RWPE2 (cell line): ENCODE data around the gene ZSCAN5A.

ENCODE experiments used
- ATAC-seq: fragments of 200-7000 bp; cut with Tn5 transposase; 3 replicates; pipeline ENCODE4 v1.9.1; 2021; ENCODE audit warnings: low read depth
- DNase-seq: peaks from one replicate; pipeline ENCODE4 v3.0.0-alpha.2; 2020; ENCODE audit warnings: low spot score
- H3K27ac ChIP-seq: fragments of 450-650 bp; 2 replicates; pipeline ENCODE4 v1.5.1; 2017; ENCODE audit warnings: mild to moderate bottlenecking; ENCODE audit not compliant: poor library complexity, severe bottlenecking
- H3K27me3 ChIP-seq: fragments of 250-450 bp; sonication (Bioruptor Pico); 2 replicates; pipeline ENCODE4 v1.5.1; 2021; ENCODE audit warnings: mild to moderate bottlenecking, moderate library complexity; ENCODE audit not compliant: insufficient read depth, poor library complexity, severe bottlenecking
- H3K36me3 ChIP-seq: fragments of 250-450 bp; sonication (Bioruptor Pico); 2 replicates; pipeline ENCODE4 v1.5.1; 2020; ENCODE audit warnings: low read depth, mild to moderate bottlenecking, moderate library complexity
- H3K4me1 ChIP-seq: fragments of 250-450 bp; sonication (Bioruptor Pico); 2 replicates; pipeline ENCODE4 v1.5.1; 2021; ENCODE audit warnings: mild to moderate bottlenecking, moderate library complexity; ENCODE audit not compliant: insufficient read depth, poor library complexity, severe bottlenecking
- H3K4me3 ChIP-seq: fragments of 250-450 bp; sonication (Bioruptor Pico); 2 replicates; pipeline ENCODE4 v1.5.1; 2021; ENCODE audit warnings: mild to moderate bottlenecking, moderate library complexity; ENCODE audit not compliant: severe bottlenecking
- H3K9me3 ChIP-seq: fragments of 250-450 bp; sonication (Bioruptor Pico); 2 replicates; pipeline ENCODE4 v1.5.1; 2021; ENCODE audit warnings: mild to moderate bottlenecking, moderate library complexity; ENCODE audit not compliant: severe bottlenecking
- TF ChIP-seq, protein P1 (sequence below): fragments of 450-650 bp; IDR thresholded peaks from one replicate; pipeline ENCODE4 v1.5.1; 2017; ENCODE audit warnings: mild to moderate bottlenecking, moderate library complexity; ENCODE audit not compliant: poor library complexity, severe bottlenecking

Gene ZSCAN5A

DNA sequence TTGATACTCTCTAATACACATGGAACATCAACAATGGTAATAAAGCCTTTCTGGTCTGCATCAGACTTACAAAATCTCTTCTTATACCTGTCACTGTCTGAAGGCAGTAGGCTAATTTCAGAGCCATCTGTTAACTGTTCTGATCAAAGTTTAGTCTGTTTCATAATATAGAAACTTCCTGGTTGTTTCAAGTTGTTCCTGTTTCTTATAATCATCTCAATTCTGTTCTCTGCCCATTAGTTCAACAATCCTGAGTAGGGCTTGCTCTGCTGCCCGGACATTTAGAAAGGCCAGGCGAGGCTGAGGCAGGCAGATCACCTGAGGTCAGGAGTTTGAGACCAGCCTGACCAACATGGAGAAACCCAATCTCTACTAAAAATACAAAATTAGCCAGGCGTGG, 5.4 kb upstream of the ZSCAN5A start:
- TF ChIP-seq, protein P1, sequence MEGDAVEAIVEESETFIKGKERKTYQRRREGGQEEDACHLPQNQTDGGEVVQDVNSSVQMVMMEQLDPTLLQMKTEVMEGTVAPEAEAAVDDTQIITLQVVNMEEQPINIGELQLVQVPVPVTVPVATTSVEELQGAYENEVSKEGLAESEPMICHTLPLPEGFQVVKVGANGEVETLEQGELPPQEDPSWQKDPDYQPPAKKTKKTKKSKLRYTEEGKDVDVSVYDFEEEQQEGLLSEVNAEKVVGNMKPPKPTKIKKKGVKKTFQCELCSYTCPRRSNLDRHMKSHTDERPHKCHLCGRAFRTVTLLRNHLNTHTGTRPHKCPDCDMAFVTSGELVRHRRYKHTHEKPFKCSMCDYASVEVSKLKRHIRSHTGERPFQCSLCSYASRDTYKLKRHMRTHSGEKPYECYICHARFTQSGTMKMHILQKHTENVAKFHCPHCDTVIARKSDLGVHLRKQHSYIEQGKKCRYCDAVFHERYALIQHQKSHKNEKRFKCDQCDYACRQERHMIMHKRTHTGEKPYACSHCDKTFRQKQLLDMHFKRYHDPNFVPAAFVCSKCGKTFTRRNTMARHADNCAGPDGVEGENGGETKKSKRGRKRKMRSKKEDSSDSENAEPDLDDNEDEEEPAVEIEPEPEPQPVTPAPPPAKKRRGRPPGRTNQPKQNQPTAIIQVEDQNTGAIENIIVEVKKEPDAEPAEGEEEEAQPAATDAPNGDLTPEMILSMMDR: no peak
- Histone ChIP-seq H3K4me3 (no peak overlapping the region), H3K9me3 (no peaks in the 10 kb centered on the region), H3K27me3 (no peaks in the 10 kb centered on the region), H3K4me1 (no peaks in the 10 kb centered on the region), H3K36me3 (no peaks in the 10 kb centered on the region), H3K27ac (no peak overlapping the region)
- ATAC-seq (no peak), DNase-seq (no peak)

DNA sequence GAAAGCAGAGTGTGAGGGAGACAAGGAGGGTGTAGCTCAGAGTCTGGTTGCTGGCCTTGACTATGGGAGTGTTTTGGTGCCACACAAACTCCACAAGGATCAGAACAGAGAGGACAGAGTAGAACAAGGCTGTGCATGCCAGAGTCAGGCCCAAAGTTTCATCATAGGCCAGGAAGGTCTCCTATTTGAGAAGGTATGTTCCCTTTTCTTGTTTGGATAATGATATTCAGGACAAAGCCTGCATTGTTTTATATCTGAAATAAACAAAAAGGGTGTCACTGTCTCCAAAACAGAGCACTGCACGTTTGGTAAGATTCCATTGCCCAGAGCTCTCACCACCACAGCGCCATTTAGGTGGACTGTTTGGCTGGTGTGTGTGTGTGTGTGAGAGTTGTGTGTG, 3.1 kb upstream of the ZSCAN5A start:
- TF ChIP-seq, protein P1: no peak
- Histone ChIP-seq H3K9me3 (no peaks in the 10 kb centered on the region), H3K27me3 (no peaks in the 10 kb centered on the region), H3K27ac (no peak overlapping the region), H3K4me1 (peaks cover 3% of the 10 kb centered on the region), H3K4me3 (no peak overlapping the region), H3K36me3 (peaks cover 4% of the 10 kb centered on the region; the same call in 1 of the 2 replicates)
- ATAC-seq (no peak), DNase-seq (no peak)

DNA sequence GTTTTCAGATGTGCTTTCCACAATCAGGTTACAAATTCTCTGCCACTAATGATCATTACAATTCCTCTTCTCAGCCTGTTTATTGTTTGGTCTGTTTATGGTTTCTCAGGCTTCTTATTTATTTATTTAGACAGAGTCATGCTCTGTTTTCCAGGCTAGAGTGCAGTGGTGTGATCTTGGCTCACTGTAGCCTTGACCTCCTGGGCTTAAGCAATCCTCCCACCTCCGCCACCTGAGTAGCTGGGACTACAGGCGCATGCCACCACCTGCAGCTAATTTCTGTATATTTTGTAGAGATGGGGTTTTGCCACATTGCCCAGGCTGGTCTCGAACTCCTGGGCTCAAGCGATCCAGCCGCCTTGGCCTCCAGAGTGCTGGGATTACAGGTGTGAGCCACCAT, 2.1 kb upstream of the ZSCAN5A start:
- DNase-seq (no peak), ATAC-seq (no peak)
- peaks cover 3% of the 10 kb centered on the region for H3K4me1 ChIP-seq
- no peak overlapping the region for H3K27ac ChIP-seq
- H3K4me3 ChIP-seq: no peak overlapping the region
- no peaks in the 10 kb centered on the region for H3K9me3 ChIP-seq
- H3K27me3 ChIP-seq: no peaks in the 10 kb centered on the region
- TF ChIP-seq, protein P1: no peak
- peaks cover 13% of the 10 kb centered on the region for H3K36me3 ChIP-seq

DNA sequence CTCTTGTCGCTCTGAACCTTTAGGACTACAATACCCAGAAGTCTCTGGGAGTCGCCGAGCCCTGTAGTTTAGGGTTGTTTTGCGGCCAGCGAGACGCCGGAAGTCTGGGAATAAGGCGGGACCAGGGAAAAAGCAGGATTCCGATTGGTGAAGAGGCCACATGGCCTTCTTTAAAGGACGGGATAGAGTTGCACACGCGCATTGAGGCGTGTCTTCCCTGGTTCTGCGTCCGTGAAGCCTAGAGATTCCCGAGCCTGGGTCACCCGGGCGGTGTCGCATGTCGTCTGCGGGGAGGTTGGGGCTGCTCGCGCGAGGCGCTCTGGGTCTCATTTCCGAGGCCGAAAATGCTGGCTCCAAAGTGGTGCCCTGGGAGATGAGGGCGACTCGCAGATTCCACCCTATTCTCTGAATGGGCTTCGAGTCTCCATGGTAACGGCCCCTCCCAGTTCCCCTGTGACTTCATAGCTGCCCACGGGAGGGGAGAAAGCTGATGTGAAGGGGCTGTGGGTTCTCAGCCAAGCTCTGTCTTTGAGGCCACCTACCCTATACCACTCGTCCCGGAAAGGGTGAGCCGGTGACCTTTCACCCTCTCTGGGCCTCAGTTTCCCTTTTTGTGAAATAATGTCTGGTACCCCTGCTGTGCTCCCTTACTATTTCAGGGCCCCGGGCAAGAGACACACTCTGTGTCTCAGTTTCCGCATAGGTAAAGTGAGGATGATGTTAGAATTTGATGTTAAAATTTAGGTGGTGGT, 614 bp upstream of the ZSCAN5A start:
- H3K27ac ChIP-seq: peak overlapping the region; percentile 71
- no peaks in the 10 kb centered on the region for H3K9me3 ChIP-seq
- DNase-seq (peak; percentile 93), ATAC-seq (peak; percentile 96)
- H3K27me3 ChIP-seq: no peaks in the 10 kb centered on the region
- peaks cover 15% of the 10 kb centered on the region for H3K36me3 ChIP-seq
- peaks cover 3% of the 10 kb centered on the region for H3K4me1 ChIP-seq
- peak overlapping the region; percentile 88 for H3K4me3 ChIP-seq
- TF ChIP-seq, protein P1: no peak

DNA sequence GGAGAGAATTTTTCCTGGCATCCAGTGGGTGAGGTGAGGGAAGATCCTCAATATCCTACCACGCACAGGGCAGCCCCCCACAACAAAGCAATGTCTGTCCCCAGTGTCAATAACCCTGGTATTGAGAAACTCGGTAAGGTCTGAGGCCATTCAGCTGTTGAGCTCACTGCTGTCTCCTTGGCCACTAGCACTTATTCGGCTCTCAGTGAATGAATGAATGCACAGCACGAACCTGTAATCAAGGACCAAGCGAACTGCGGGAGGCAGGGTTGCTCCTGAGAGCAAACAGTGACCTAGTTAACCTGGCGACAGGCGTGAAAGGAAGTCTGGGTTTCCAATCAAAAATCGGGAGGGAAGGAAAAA, 640 bp downstream of the ZSCAN5A start:
- Histone ChIP-seq H3K27ac (peak overlapping the region; percentile 71), H3K9me3 (no peaks in the 10 kb centered on the region), H3K4me1 (peaks cover 3% of the 10 kb centered on the region), H3K27me3 (no peaks in the 10 kb centered on the region), H3K4me3 (peak overlapping the region; percentile 88), H3K36me3 (peaks cover 20% of the 10 kb centered on the region)
- no peak for ATAC-seq
- DNase-seq: no peak
- TF ChIP-seq, protein P1: no peak
